IMR-90 (cell line): ENCODE results near the gene GREB1L.

Experiments used
- CTCF ChIP-seq: conservative IDR thresholded peaks from 2 replicates; pipeline ENCODE4 v1.5.1; 2012; ENCODE audit warnings: mild to moderate bottlenecking, low read depth, low read length, improper control_type of control experiment
- FOS ChIP-seq: fragments of 150-350 bp; IDR thresholded peaks from 2 replicates; pipeline ENCODE4 v1.6.1; 2016; ENCODE audit warnings: low read depth, low read length
- MXI1 ChIP-seq: IDR thresholded peaks from 2 replicates; pipeline ENCODE4 v1.6.1; 2012; ENCODE audit warnings: low read depth, mild to moderate bottlenecking, low read length, moderate library complexity, borderline replicate concordance
- POLR2A ChIP-seq: IDR thresholded peaks from 2 replicates; pipeline ENCODE4 v1.6.1; 2012; ENCODE audit warnings: mild to moderate bottlenecking, low read depth, low read length
- RCOR1 ChIP-seq: IDR thresholded peaks from 2 replicates; pipeline ENCODE4 v1.6.1; 2012; ENCODE audit warnings: mild to moderate bottlenecking, low read length, improper control_type of control experiment; ENCODE audit not compliant: insufficient replicate concordance
- RFX5 ChIP-seq: IDR thresholded peaks from 2 replicates; pipeline ENCODE4 v1.8.0; 2012; ENCODE audit warnings: low read depth, mild to moderate bottlenecking, low read length, moderate library complexity
- SMC3 ChIP-seq: fragments of 150-350 bp; IDR thresholded peaks from 2 replicates; pipeline ENCODE4 v1.6.1; 2016; ENCODE audit warnings: low read depth, mild to moderate bottlenecking, antibody characterized with exemption, low read length, moderate library complexity

GRCh38 chr18:21366896-21367295 is 124.9 kb downstream of the GREB1L start:
- no peak for TF ChIP-seq CTCF
- no peak for TF ChIP-seq POLR2A
- TF ChIP-seq RCOR1 = no peak
- no peak for TF ChIP-seq RFX5
- TF ChIP-seq SMC3 = no peak
- TF ChIP-seq MXI1 = no peak
- TF ChIP-seq FOS = no peak
